Measurements from ENCODE around the gene SSTR3. TPM values are rescaled to one million over a fixed set of nuclear protein-coding genes. Genes with fewer than 3 reads are reported as not detected.

The SSTR3 gene
- total and polyA plus RNA-seq, 2 of the 13 experiments (the other 11 are each of a cell fraction or from before 2014, with no cell fraction given) = 0.08 to 0.64 TPM

GRCh38 chr22:37199103-37199759 lies 13.0 kb downstream of the SSTR3 start (continued):
- TF ChIP-seq PRDM15 (CRISPR knock-in tag; IDR thresholded peaks at IDR 0.05) (peak; percentile 44; the same call in 1 of the 2 replicates), PCBP2 (optimal IDR thresholded peaks at IDR 0.05; ENCODE audit: low read depth, low read length, poor library complexity, severe bottlenecking) (no peak), ZNF260 (CRISPR knock-in tag; IDR thresholded peaks at IDR 0.05; ENCODE audit: borderline replicate concordance, low read depth) (no peak), SUZ12 (IDR thresholded peaks at IDR 0.05; ENCODE audit: low read depth, low read length) (no peak), ZNF670 (CRISPR knock-in tag; IDR thresholded peaks at IDR 0.05; ENCODE audit: borderline replicate concordance) (peak; percentile 55; the same call in 1 of the 2 replicates), SP2 (CRISPR knock-in tag; IDR thresholded peaks at IDR 0.05) (peak; percentile 31; the same call in 1 of the 2 replicates), CREB3 (CRISPR knock-in tag; IDR thresholded peaks at IDR 0.05) (0 out of 2 replicates have a peak, but pooled peaks have one; percentile 66), WIZ (CRISPR knock-in tag; IDR thresholded peaks at IDR 0.05) (peak; percentile 81; the same call in 1 of the 2 replicates), SIN3A (IDR thresholded peaks at IDR 0.05; ENCODE audit: borderline replicate concordance, low read depth, low read length) (peak; percentile 47; the same call in 1 of the 2 replicates), ADNP (CRISPR knock-in tag; IDR thresholded peaks at IDR 0.05) (peak; percentile 46; the same call in 1 of the 2 replicates), MAX (IDR thresholded peaks at IDR 0.05) (peak; percentile 91), ZFX (CRISPR knock-in tag; IDR thresholded peaks at IDR 0.05; ENCODE audit: low read depth) (peak; percentile 87), U2AF2 (IDR thresholded peaks at IDR 0.05; ENCODE audit: low read depth, low read length) (no peak), SKI (IDR thresholded peaks at IDR 0.05; ENCODE audit: partially characterized antibody) (peak; percentile 49), ZNF709 (CRISPR knock-in tag; IDR thresholded peaks at IDR 0.05) (peak; percentile 77), ZNF607 (CRISPR knock-in tag; IDR thresholded peaks at IDR 0.05; ENCODE audit: borderline replicate concordance) (peak; percentile 73; the same call in 1 of the 2 replicates), ZNF619 (CRISPR knock-in tag; IDR thresholded peaks at IDR 0.05) (0 out of 2 replicates have a peak, but pooled peaks have one; percentile 27), ZNF772 (CRISPR knock-in tag; IDR thresholded peaks at IDR 0.05) (no peak; the same call in 1 of the 2 replicates), GATAD1 (CRISPR knock-in tag; IDR thresholded peaks at IDR 0.05) (peak; percentile 62), TAF1 (CRISPR knock-in tag; IDR thresholded peaks at IDR 0.05) (peak; percentile 77; the same call in 1 of the 2 replicates), XBP1 (CRISPR knock-in tag; IDR thresholded peaks at IDR 0.05) (0 out of 2 replicates have a peak, but pooled peaks have one; percentile 0), IRF2 (CRISPR knock-in tag; IDR thresholded peaks at IDR 0.05) (0 out of 2 replicates have a peak, but pooled peaks have one; percentile 16), RAD21 (CRISPR knock-in tag; IDR thresholded peaks at IDR 0.05) (peak; percentile 80), ZNF691 (CRISPR knock-in tag; IDR thresholded peaks at IDR 0.05; ENCODE audit: borderline replicate concordance, low read depth) (peak; percentile 28; the same call in 1 of the 2 replicates), ZEB1 (IDR thresholded peaks at IDR 0.05; ENCODE audit: insufficient replicate concordance, low read depth) (no peak), BRCA1 (CRISPR knock-in tag; IDR thresholded peaks at IDR 0.05) (peak; percentile 93; the same call in 1 of the 2 replicates)
